HCT116 (cell line): ENCODE data around the gene CLRN3.

Source experiments
- CEBPB ChIP-seq: IDR thresholded peaks from 2 replicates; pipeline ENCODE4 v1.6.1; 2012; ENCODE audit warnings: low read depth
- CTCF ChIP-seq, 3 experiments: fragments of 200-600 bp in 1 of 3; sonication (generic) in 1 of 3; IDR thresholded peaks in 2 of 3; conservative IDR thresholded peaks in 1 of 3; 2 replicates each; pipeline ENCODE4 v1.5.1; 2012 to 2017; ENCODE audit warnings: low read depth in 2 of 3, low read length in 2 of 3, antibody characterized with exemption in 1 of 3, borderline replicate concordance in 1 of 3, control low read depth in 1 of 3, mild to moderate bottlenecking in 1 of 3, mixed read lengths in 1 of 3, mixed run types in 1 of 3, moderate library complexity in 1 of 3; ENCODE audit not compliant: insufficient read depth in 1 of 3
- EZH2phosphoT487 ChIP-seq: fragments of 200-600 bp; IDR thresholded peaks from 2 replicates; pipeline ENCODE4 v1.6.1; 2018; ENCODE audit warnings: antibody characterized with exemption, borderline replicate concordance
- FOSL1 ChIP-seq: IDR thresholded peaks from 2 replicates; pipeline ENCODE4 v1.6.1; 2012; ENCODE audit warnings: low read depth
- JUND ChIP-seq: IDR thresholded peaks from 2 replicates; pipeline ENCODE4 v1.6.1; 2012
- MAX ChIP-seq: IDR thresholded peaks from 2 replicates; pipeline ENCODE4 v1.6.1; 2012
- POLR2A ChIP-seq: IDR thresholded peaks from 2 replicates; pipeline ENCODE4 v1.7.0; 2011; ENCODE audit warnings: borderline replicate concordance; ENCODE audit not compliant: insufficient read depth, insufficient read length; ENCODE audit errors: extremely low read depth
- POLR2AphosphoS5 ChIP-seq: IDR thresholded peaks from 2 replicates; pipeline ENCODE4 v1.6.1; 2011; ENCODE audit warnings: mild to moderate bottlenecking, low read depth, low read length, moderate library complexity
- REST ChIP-seq: IDR thresholded peaks from 2 replicates; pipeline ENCODE4 v1.6.1; 2012; ENCODE audit warnings: low read depth
- SP1 ChIP-seq: IDR thresholded peaks from 2 replicates; pipeline ENCODE4 v1.6.1; 2012; ENCODE audit warnings: low read depth
- TCF7L2 ChIP-seq: IDR thresholded peaks from 2 replicates; pipeline ENCODE4 v1.7.0; 2011; ENCODE audit warnings: borderline replicate concordance, inconsistent platforms; ENCODE audit not compliant: insufficient read depth, insufficient read length; ENCODE audit errors: extremely low read depth
- ZBTB33 ChIP-seq: IDR thresholded peaks from 2 replicates; pipeline ENCODE4 v1.6.1; 2011; ENCODE audit warnings: mild to moderate bottlenecking, low read length, moderate library complexity; ENCODE audit not compliant: insufficient replicate concordance; ENCODE audit errors: extremely low read depth
- ZNF274 ChIP-seq: fragments of 200-500 bp; sonication (Bioruptor generic); IDR thresholded peaks from 2 replicates; pipeline ENCODE4 v1.6.1; 2014; ENCODE audit warnings: mild to moderate bottlenecking, low read depth, low read length, inconsistent platforms

GRCh38 chr10:127867805-127868204 is 24.9 kb downstream of the CLRN3 start:
- TF ChIP-seq POLR2A (no peak), CTCF (IDR thresholded peaks at IDR 0.05 in 2 of 3, conservative IDR thresholded peaks at IDR 0.05 in 1 of 3; ENCODE audit: borderline replicate concordance in 1 of 3, insufficient read depth in 1 of 3, low read depth in 2 of 3, low read length in 2 of 3) (no peak), POLR2AphosphoS5 (no peak), REST (no peak), MAX (no peak), ZNF274 (no peak), EZH2phosphoT487 (no peak), FOSL1 (no peak), TCF7L2 (no peak), CEBPB (no peak), SP1 (no peak), ZBTB33 (no peak), JUND (no peak)
